Peyer's patch (tissue), 4 donors: ENCODE results near the gene MAPK14. TPM values are rescaled to one million over a fixed set of nuclear protein-coding genes. Genes with fewer than 3 reads are reported as not detected.
"Not testable (repeated sequence)": the region's sequence is repeated elsewhere in the genome, so short reads cannot be mapped to it uniquely, and the experiment has no call there.

Experiments
- DNase-seq, 3 donors: peaks; one replicate each; pipeline ENCODE4 v3.0.0-alpha.2; 2017 to 2019
- H3K27ac ChIP-seq, 4 donors: fragments of 200-600 bp; sonication (generic); one replicate each; pipeline ENCODE4 v1.5.1; 2016 to 2019
- H3K27me3 ChIP-seq, 2 donors: fragments of 200-600 bp; sonication (generic); one replicate each; pipeline ENCODE4 v1.5.1; 2019
- H3K36me3 ChIP-seq, 3 donors: fragments of 200-600 bp; sonication (generic); one replicate each; pipeline ENCODE4 v1.5.1; 2016 to 2019
- H3K4me1 ChIP-seq, 4 donors: fragments of 200-600 bp; sonication (generic); one replicate each; pipeline ENCODE4 v1.5.1; 2016 to 2019
- H3K4me3 ChIP-seq, 4 donors: fragments of 200-600 bp; sonication (generic); 1 replicate in 3 of 4; 2 replicates in 1 of 4; pipeline ENCODE4 v1.5.1; 2016 to 2019; ENCODE audit warnings: mild to moderate bottlenecking in 1 of 4
- H3K9me3 ChIP-seq, 4 donors: fragments of 200-600 bp; sonication (generic); one replicate each; pipeline ENCODE4 v1.5.1; 2016 to 2019; ENCODE audit warnings: mild to moderate bottlenecking in 1 of 4
- CTCF ChIP-seq, 6 experiments: fragments of 450-650 bp in 4 of 6; fragments of 200-600 bp in 2 of 6; sonication (generic) in 1 of 6; IDR thresholded peaks; one replicate each; pipeline ENCODE4 v1.5.1; 2017 to 2019; ENCODE audit warnings: antibody characterized with exemption in 6 of 6, mild to moderate bottlenecking in 3 of 6, moderate library complexity in 1 of 6
- POLR2A ChIP-seq, 2 donors: fragments of 450-650 bp; IDR thresholded peaks; one replicate each; pipeline ENCODE4 v1.5.1; 2017; ENCODE audit warnings: antibody characterized with exemption in 2 of 2, mild to moderate bottlenecking in 2 of 2, moderate library complexity in 2 of 2
- total RNA-seq, 4 donors: library from RNA; depleted of rRNA; stranded (reverse); fragments of >200 nt; gene quantifications; one replicate each; pipeline ENCODE4 v1.1.0, GENCODE V29; 2016

Gene MAPK14
- total RNA-seq, 4 donors from 2014 or later = 64.4 to 109 (median 97.4) TPM

DNA sequence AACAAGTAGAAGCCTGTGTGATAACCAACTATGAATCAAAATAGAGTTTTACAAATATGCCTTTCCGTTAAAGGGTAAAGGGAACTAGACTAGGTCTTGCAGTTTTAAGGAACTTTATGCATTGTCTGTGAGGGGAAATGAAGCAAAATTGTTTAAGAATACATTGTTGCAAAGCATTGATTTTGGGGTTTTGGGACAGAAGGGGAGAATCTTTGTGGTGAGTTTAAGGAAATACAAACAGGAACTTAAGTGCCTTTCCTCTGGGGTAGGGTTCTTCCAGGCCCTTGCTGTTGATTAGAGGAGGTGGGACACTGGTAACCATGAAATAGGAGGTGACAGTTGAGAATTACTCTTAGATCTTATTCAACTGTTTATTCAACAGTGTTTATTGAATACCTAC, 4.7 kb downstream of the MAPK14 start:
- Histone ChIP-seq H3K4me1 (peaks cover 0 to 57% (median 7%) of the 10 kb centered on the region in 4 donors), H3K4me3 (no peak overlapping the region), H3K36me3 (no peaks in the 10 kb centered on the region), H3K27me3 (no peaks in the 10 kb centered on the region), H3K27ac (no peak overlapping the region), H3K9me3 (no peaks in the 10 kb centered on the region)
- TF ChIP-seq CTCF (IDR thresholded peaks at IDR 0.05) = no peak
- no peak for TF ChIP-seq POLR2A (IDR thresholded peaks at IDR 0.05)
- no peak for DNase-seq

- H3K4me3 ChIP-seq, DNase-seq, H3K36me3 ChIP-seq, H3K27ac ChIP-seq, H3K27me3 ChIP-seq, H3K9me3 ChIP-seq: not testable (repeated sequence)
- peaks cover 0 to 66% (median 9%) of the 10 kb centered on the region in 4 donors for H3K4me1 ChIP-seq
These were observed 5.5 kb downstream of the MAPK14 start for GRCh38 chr6:36033144-36033543.

DNA sequence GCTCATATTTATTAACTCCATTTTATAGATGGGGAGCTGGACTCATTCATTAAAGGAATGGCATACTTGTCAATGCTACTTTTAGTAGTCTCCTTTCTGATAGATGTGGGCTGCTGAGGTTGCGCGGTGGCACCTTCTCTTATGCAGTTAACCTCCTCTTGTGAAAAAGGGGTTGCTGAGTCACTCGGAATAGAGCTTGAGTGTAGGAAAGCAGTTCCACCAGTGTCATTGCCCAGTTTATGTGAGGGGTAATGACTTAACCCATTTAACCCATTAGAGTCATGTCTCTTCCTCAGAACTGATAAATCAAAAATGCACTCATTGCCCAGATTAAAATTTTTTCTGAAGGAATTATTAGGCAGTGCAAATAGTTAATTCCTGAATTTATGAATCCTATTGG, 6.3 kb downstream of the MAPK14 start:
- Histone ChIP-seq H3K9me3 (no peaks in the 10 kb centered on the region), H3K36me3 (no peaks in the 10 kb centered on the region), H3K27ac (no peak overlapping the region), H3K4me3 (no peak overlapping the region), H3K4me1 (peaks cover 0 to 74% (median 10%) of the 10 kb centered on the region in 4 donors), H3K27me3 (no peaks in the 10 kb centered on the region)
- TF ChIP-seq POLR2A (IDR thresholded peaks at IDR 0.05) = no peak
- DNase-seq = no peak

GRCh38 chr6:36034441-36034840, 6.8 kb downstream of the MAPK14 start:
- Histone ChIP-seq H3K4me3 (no peak overlapping the region), H3K27me3 (no peaks in the 10 kb centered on the region), H3K36me3 (no peaks in the 10 kb centered on the region), H3K9me3 (no peaks in the 10 kb centered on the region), H3K27ac (no peak overlapping the region), H3K4me1 (peaks cover 0 to 78% (median 10%) of the 10 kb centered on the region in 4 donors)
- no peak for TF ChIP-seq CTCF (IDR thresholded peaks at IDR 0.05)
- no peak for TF ChIP-seq POLR2A (IDR thresholded peaks at IDR 0.05)
- DNase-seq = no peak

- no peak for DNase-seq
- H3K4me3 ChIP-seq = no peak overlapping the region
- H3K4me1 ChIP-seq = peaks cover 0 to 70% (median 10%) of the 10 kb centered on the region in 4 donors
These were observed 7.6 kb downstream of the MAPK14 start for GRCh38 chr6:36035225-36035624.

GRCh38 chr6:36038120-36038876, 10.7 kb downstream of the MAPK14 start:
- peaks cover 0 to 55% (median 5%) of the 10 kb centered on the region in 4 donors for H3K4me1 ChIP-seq

More at GRCh38 chr6:36035225-36035624, 7.6 kb downstream of the MAPK14 start:
- H3K27me3 ChIP-seq = no peaks in the 10 kb centered on the region
- TF ChIP-seq CTCF (IDR thresholded peaks at IDR 0.05) = no peak
- H3K9me3 ChIP-seq = no peaks in the 10 kb centered on the region
- no peaks in the 10 kb centered on the region for H3K36me3 ChIP-seq
- H3K27ac ChIP-seq = no peak overlapping the region

More at GRCh38 chr6:36038120-36038876, 10.7 kb downstream of the MAPK14 start:
- H3K36me3 ChIP-seq = no peaks in the 10 kb centered on the region
- DNase-seq = no peak
- H3K9me3 ChIP-seq = no peaks in the 10 kb centered on the region
- H3K27me3 ChIP-seq = no peaks in the 10 kb centered on the region
- TF ChIP-seq POLR2A (IDR thresholded peaks at IDR 0.05) = no peak
- no peak for TF ChIP-seq CTCF (IDR thresholded peaks at IDR 0.05)
- H3K27ac ChIP-seq = no peak overlapping the region
- H3K4me3 ChIP-seq = no peak overlapping the region
